HEK293T (cell line): ENCODE measurements around the gene PANX2.

ENCODE experiments used
- ARNT ChIP-seq: fragments of 450-650 bp; IDR thresholded peaks from 2 replicates; pipeline ENCODE4 v1.6.1; 2017; ENCODE audit warnings: mild to moderate bottlenecking
- FOXK2 ChIP-seq: fragments of 450-650 bp; IDR thresholded peaks from 2 replicates; pipeline ENCODE4 v1.6.1; 2016; ENCODE audit warnings: mild to moderate bottlenecking
- FOXM1 ChIP-seq: fragments of 450-650 bp; IDR thresholded peaks from 2 replicates; pipeline ENCODE4 v1.6.1; 2017; ENCODE audit warnings: mild to moderate bottlenecking, borderline replicate concordance
- HDGF ChIP-seq: fragments of 450-650 bp; IDR thresholded peaks from 2 replicates; pipeline ENCODE4 v1.6.1; 2017; ENCODE audit warnings: antibody characterized with exemption, borderline replicate concordance
- SP1 ChIP-seq: fragments of 450-650 bp; IDR thresholded peaks from 2 replicates; pipeline ENCODE4 v1.6.1; 2017
- TARDBP ChIP-seq: fragments of 450-650 bp; IDR thresholded peaks from 2 replicates; pipeline ENCODE4 v1.6.1; 2016
- TF ChIP-seq, protein P1 (sequence below): fragments of 450-650 bp; IDR thresholded peaks from 2 replicates; pipeline ENCODE4 v1.6.1; 2016

DNA sequence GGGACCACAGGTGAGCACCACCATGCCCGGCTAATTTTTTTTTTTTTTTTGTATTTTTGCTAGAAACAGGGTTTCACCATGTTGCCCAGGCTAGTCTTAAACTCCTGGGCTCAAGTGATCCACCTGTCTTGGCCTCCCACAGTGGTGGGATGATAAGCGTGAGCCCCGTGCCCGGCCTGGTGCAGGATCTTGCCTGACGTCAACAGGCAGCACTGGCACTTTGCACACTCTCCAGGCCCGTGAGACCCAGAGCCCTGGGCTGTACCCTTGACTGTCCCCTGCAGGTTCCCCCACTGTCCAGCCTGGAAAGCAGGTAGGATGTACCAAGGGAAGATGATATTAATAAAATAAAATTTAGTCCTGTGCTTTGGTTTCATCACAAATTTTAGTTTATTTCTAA, 29.1 kb upstream of the PANX2 start:
- TF ChIP-seq, protein P1, sequence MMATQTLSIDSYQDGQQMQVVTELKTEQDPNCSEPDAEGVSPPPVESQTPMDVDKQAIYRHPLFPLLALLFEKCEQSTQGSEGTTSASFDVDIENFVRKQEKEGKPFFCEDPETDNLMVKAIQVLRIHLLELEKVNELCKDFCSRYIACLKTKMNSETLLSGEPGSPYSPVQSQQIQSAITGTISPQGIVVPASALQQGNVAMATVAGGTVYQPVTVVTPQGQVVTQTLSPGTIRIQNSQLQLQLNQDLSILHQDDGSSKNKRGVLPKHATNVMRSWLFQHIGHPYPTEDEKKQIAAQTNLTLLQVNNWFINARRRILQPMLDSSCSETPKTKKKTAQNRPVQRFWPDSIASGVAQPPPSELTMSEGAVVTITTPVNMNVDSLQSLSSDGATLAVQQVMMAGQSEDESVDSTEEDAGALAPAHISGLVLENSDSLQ = no peak
- no peak for TF ChIP-seq ARNT
- no peak for TF ChIP-seq FOXM1
- TF ChIP-seq TARDBP = no peak
- no peak for TF ChIP-seq FOXK2
- no peak for TF ChIP-seq HDGF
- no peak for TF ChIP-seq SP1
